ENCODE results near the gene KHK.
"Not testable (repeated sequence)": the region's sequence is repeated elsewhere in the genome, so short reads cannot be mapped to it uniquely, and the experiment has no call there.

KHK gene

GRCh38 chr2:27097341-27097740 is 10.8 kb downstream of the KHK start:
- no peak for DNase-seq

- DNase-seq = no peak
Measured at GRCh38 chr2:27099334-27099955, 12.9 kb downstream of the KHK start.

- DNase-seq = no peak
Measured at GRCh38 chr2:27100036-27100435, 13.5 kb downstream of the KHK start.

DNA sequence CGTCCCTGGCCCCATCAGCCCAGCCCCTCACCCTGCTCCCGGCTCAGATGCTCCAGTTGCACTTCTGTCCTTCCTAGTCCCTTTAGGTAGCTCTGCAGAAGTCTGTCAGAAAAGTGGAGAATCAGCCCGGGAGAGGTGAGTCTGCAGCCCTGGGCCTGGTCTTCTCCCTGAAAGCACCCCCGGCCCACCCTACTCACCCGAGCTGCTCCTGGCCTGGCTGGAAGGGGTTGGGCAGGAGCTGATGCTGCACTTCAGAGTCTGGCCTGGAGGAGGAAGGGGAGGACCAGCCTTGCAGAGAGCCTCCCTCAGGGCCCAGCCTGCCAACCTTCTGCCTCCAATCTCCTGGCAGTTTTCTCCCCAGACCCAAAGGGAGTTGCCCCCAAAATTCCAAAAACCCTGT is 15.8 kb downstream of the KHK start:
- DNase-seq = no peak

DNA sequence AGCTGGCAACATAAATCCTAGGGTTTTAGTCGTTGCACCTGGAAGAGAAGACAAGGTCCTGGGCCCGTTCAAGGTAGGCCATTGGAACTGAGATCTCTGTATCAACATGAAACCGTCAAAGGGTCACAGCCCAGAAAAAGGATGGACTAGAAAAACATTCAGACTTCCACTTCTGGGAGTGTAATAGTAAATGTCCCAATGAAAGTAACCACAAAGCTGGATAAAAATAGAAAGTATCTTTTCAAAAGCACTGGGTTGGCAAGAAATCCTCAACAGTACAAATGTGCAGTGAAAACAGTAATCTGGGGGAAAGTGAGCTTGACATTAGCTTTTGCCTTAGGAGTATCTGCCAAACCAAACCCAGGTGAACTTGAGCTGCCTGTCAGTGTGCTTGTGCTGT is 19.4 kb downstream of the KHK start:
- DNase-seq = no peak

GRCh38 chr2:27108221-27108620 is 21.6 kb downstream of the KHK start:
- DNase-seq = no peak

GRCh38 chr2:27109083-27109482 is 22.5 kb downstream of the KHK start:
- DNase-seq = no peak

GRCh38 chr2:27110603-27111352 is 24.2 kb downstream of the KHK start:
- not testable (repeated sequence) for DNase-seq

- DNase-seq = not testable (repeated sequence)
Measured at GRCh38 chr2:27111392-27112078, 25.0 kb downstream of the KHK start.

GRCh38 chr2:27115519-27115918 is 28.9 kb downstream of the KHK start:
- DNase-seq = no peak

- no peak for DNase-seq
Measured at GRCh38 chr2:27117995-27118524, 31.5 kb downstream of the KHK start.

GRCh38 chr2:27118525-27119329 is 32.2 kb downstream of the KHK start, which contains the start of gene CGREF1:
TSS of gene CGREF1 (minus strand) at chr2:27119128. CDS start at chr2:27104366, 14,762 bp downstream.
- DNase-seq = peak; percentile 46

- not testable (repeated sequence) for DNase-seq
Measured at GRCh38 chr2:27119330-27119670, 32.7 kb downstream of the KHK start.

GRCh38 chr2:27121906-27122305 is 35.3 kb downstream of the KHK start:
- no peak for DNase-seq

- no peak for DNase-seq
Measured at GRCh38 chr2:27122791-27123190, 36.2 kb downstream of the KHK start.

- DNase-seq = peak; percentile 74
Measured at GRCh38 chr2:27123302-27124150, 37.0 kb downstream of the KHK start, which contains the start of gene ABHD1. TSS of gene ABHD1 (plus strand) at chr2:27123815. CDS start at chr2:27123949, 134 bp downstream.

GRCh38 chr2:27125104-27125503 is 38.5 kb downstream of the KHK start:
- DNase-seq = no peak

- DNase-seq = no peak
Measured at GRCh38 chr2:27126252-27126710, 39.7 kb downstream of the KHK start.

GRCh38 chr2:27127883-27128667 is 41.5 kb downstream of the KHK start:
- DNase-seq = no peak

DNA sequence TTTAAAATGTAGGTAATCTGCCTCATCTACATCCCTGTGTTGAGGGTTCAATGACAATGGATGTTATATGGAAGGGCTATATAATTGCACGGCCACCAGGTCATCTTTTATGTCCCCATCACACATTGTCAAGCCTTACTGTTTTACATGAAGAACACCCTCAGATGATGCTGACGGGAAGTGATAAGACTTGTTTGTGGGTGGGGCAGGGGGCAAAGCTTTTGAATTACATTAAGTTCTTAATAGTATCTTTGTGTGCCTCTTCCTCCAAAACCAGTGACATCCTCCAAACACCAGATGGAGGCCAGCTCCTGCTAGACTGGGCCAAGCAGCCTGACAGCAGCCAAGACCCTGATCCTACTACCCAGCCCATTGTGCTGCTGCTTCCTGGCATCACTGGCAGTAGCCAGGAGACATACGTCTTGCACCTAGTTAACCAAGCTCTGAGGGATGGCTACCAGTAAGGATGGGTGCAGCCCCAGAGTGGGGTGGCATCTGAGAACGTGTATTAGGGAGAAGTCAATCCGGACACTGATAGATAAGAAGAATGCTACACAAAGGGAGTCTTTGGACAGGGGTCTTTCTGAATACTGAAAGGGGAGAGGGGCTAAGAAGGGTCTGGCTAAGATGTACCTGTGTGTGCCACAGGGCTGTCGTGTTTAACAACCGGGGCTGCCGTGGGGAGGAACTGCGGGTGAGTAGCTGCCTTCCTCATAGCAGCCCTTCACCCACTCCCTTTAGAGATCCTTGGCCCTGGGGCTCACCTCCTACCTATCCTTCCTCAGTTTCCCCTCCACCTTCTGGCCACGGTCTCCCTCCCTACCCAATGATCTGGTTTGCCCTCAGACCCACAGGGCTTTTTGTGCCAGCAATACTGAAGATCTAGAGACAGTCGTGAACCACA is 42.3 kb downstream of the KHK start:
- no peak for DNase-seq
